Subcutaneous adipose tissue (tissue), 4 donors: ENCODE results near the gene GNL3L. TPM values are rescaled to one million over a fixed set of nuclear protein-coding genes. Genes with fewer than 3 reads are reported as not detected.

Experiments
- total RNA-seq, 4 donors: library from RNA; depleted of rRNA; stranded (reverse); fragments of >200 nt; gene quantifications; one replicate each; pipeline ENCODE4 v1.1.0, GENCODE V29; 2016
- TF ChIP-seq, protein P1 (sequence below): fragments of 450-650 bp; IDR thresholded peaks from one replicate; pipeline ENCODE4 v1.5.1; 2016; ENCODE audit warnings: low read depth, mild to moderate bottlenecking, control low read depth, antibody characterized with exemption, moderate library complexity

GNL3L gene
- total RNA-seq, 4 donors from 2014 or later, result 18.6 to 34.7 (median 19.9) TPM

GRCh38 chrX:54597728-54598127, 67.7 kb downstream of the GNL3L start:
- TF ChIP-seq, protein P1, sequence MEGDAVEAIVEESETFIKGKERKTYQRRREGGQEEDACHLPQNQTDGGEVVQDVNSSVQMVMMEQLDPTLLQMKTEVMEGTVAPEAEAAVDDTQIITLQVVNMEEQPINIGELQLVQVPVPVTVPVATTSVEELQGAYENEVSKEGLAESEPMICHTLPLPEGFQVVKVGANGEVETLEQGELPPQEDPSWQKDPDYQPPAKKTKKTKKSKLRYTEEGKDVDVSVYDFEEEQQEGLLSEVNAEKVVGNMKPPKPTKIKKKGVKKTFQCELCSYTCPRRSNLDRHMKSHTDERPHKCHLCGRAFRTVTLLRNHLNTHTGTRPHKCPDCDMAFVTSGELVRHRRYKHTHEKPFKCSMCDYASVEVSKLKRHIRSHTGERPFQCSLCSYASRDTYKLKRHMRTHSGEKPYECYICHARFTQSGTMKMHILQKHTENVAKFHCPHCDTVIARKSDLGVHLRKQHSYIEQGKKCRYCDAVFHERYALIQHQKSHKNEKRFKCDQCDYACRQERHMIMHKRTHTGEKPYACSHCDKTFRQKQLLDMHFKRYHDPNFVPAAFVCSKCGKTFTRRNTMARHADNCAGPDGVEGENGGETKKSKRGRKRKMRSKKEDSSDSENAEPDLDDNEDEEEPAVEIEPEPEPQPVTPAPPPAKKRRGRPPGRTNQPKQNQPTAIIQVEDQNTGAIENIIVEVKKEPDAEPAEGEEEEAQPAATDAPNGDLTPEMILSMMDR, result no peak

DNA sequence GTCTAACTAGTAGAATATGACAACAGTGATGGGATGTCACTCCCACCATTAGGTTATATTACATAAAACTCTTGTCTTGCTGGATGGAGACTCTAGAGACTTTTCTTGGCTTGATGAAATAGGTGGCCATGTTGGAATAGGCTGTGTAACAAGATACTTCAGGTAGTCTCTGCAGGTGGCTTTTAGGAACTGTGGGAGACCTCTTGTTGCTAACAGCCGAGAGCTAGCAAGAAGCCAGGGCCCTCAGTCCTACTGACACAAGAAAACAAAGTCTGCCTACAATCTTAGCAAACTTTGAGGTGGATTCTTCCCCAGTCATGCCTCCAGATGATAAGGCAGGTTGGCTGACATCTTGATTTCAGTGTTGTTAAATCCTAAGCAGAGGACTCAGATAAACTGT, 72.5 kb downstream of the GNL3L start:
- TF ChIP-seq, protein P1, result no peak

Other genes starting within 250 kb of the GNL3L start
- gene WNK3, start 172.2 kb upstream of the GNL3L start, total RNA-seq, result 1 to 10 TPM in 2 of 4 donors, under 1 TPM in 2; 0.68 to 1.1 (median 1.0) TPM
- gene TSR2, start 89.8 kb upstream of the GNL3L start, total RNA-seq, result 10 to 100 TPM; 14.3 to 35.6 (median 18.5) TPM
- 1 to 10 TPM; 1.9 to 3.0 (median 2.4) TPM for gene FGD1, start 34.0 kb upstream of the GNL3L start, total RNA-seq